GM12891 (cell line): Measurements from ENCODE around the gene MYH1.

Experiments
- POLR2A ChIP-seq: IDR thresholded peaks from 2 replicates; pipeline ENCODE4 v1.6.1; 2011; ENCODE audit warnings: low read depth, low read length, control low read depth
- POLR2AphosphoS5 ChIP-seq: IDR thresholded peaks from 2 replicates; pipeline ENCODE4 v1.6.1; 2011; ENCODE audit warnings: low read depth, low read length, control low read depth
- TAF1 ChIP-seq: IDR thresholded peaks from 2 replicates; pipeline ENCODE4 v1.6.1; 2011; ENCODE audit warnings: low read depth, low read length, control low read depth

DNA sequence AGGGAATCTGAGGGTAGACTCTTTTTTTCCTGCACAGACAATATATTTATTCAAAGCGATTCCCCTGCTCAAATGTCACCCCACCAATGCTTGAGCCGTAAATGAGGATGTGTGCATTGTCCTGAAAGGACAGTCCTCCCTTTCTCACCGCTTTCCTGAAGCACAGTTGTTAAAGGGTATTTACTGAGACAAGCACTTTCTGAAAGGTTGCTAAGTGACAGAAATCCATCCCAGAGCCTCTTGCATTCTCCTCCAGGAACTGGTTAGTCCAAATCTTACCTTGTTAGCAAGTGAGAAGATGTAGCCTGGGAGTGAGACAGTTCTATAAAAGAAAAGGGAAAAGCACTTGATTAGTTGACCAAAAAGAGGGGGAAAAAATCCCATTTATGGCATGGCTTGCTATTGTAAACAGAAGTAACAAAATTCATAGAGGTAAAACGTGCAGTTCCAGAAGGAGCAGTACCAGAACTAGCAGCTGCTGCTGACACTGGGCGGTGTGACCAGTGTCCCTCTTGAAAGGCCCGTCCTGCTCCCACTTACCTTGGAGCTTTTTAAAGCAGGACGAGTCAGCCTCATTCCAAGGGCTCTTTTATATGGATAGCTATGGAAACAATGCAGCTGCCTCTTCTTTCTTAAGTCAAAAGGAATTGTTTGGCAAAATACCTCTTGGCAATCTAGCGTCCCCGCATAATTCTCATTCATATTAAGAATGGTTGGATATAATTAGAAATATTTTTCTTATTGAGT is 30.9 kb upstream of the MYH1 start, which contains the start of gene MYH2:
- TF ChIP-seq POLR2AphosphoS5 (no peak), POLR2A (no peak), TAF1 (no peak)
